HG03060 (cell line): ENCODE data around the gene GJD4.

Experiments used
- ATAC-seq: cut with Tn5 transposase; IDR thresholded peaks from one replicate; pipeline ENCODE4 v1.9.1; 2021; ENCODE audit warnings: low read depth, moderate number of reproducible peaks; ENCODE audit not compliant: unreplicated experiment

GJD4 gene

GRCh38 chr10:35577926-35578617 is 27.1 kb upstream of the GJD4 start:
- ATAC-seq = no peak

GRCh38 chr10:35578618-35578956 is 26.6 kb upstream of the GJD4 start:
- ATAC-seq = no peak

GRCh38 chr10:35579116-35579515 is 26.0 kb upstream of the GJD4 start:
- no peak for ATAC-seq

GRCh38 chr10:35579726-35580422 is 25.3 kb upstream of the GJD4 start:
- no peak for ATAC-seq

- ATAC-seq = no peak
Observed at GRCh38 chr10:35580423-35580770, 24.7 kb upstream of the GJD4 start.

GRCh38 chr10:35581655-35582054 is 23.5 kb upstream of the GJD4 start:
- no peak for ATAC-seq

- ATAC-seq = no peak
Observed at GRCh38 chr10:35584946-35585345, 20.2 kb upstream of the GJD4 start.

- no peak for ATAC-seq
Observed at GRCh38 chr10:35585356-35585755, 19.8 kb upstream of the GJD4 start.

GRCh38 chr10:35585903-35586535 is 19.1 kb upstream of the GJD4 start:
- no peak for ATAC-seq

GRCh38 chr10:35588836-35589235 is 16.3 kb upstream of the GJD4 start:
- ATAC-seq = no peak

GRCh38 chr10:35592441-35592840 is 12.7 kb upstream of the GJD4 start:
- no peak for ATAC-seq

- no peak for ATAC-seq
Observed at GRCh38 chr10:35594115-35595079, 10.7 kb upstream of the GJD4 start.

GRCh38 chr10:35595106-35595505 is 10.0 kb upstream of the GJD4 start:
- ATAC-seq = no peak

- ATAC-seq = no peak
Observed at GRCh38 chr10:35598379-35598778, 6.8 kb upstream of the GJD4 start.

GRCh38 chr10:35600193-35600592 is 4.9 kb upstream of the GJD4 start:
- ATAC-seq = no peak

- no peak for ATAC-seq
Observed at GRCh38 chr10:35606430-35606829, 1.3 kb downstream of the GJD4 start.

GRCh38 chr10:35607475-35608327 is 2.6 kb downstream of the GJD4 start:
- ATAC-seq = no peak

GRCh38 chr10:35608328-35608672 is 3.2 kb downstream of the GJD4 start:
- ATAC-seq = no peak

GRCh38 chr10:35611750-35612149 is 6.6 kb downstream of the GJD4 start:
- no peak for ATAC-seq
